ENCODE data around the gene SP1.

DNA sequence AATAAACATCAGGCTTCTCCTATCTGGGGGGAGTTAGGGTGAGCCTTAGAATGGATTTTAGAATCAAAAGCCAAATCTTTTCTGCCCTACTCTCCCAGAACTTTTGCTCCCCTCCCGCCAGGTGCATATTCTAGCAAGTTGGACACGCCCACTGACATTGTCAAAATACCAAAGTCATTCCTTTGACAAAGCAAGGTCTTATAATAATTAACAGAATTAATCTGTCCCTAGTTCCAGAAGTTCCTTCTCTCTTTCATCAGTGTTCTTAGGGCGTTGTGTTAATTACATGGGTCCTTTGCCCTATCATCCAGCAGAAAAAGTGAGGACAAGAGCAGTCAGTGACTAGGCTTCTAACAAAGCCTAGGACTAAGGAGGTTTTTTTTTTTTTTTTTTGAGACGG lies 64.0 kb downstream of the SP1 start:
- TF ChIP-seq YY1 (IDR thresholded peaks at IDR 0.05; ENCODE audit: insufficient read depth, insufficient read length) (no peak), ZNF274 (IDR thresholded peaks at IDR 0.05; ENCODE audit: low read depth, low read length) (no peak), SUZ12 (IDR thresholded peaks at IDR 0.05; ENCODE audit: extremely low read depth, insufficient read depth, insufficient read length) (no peak)

All from NT2/D1 (cell line).